IPS DF 6.9 (cell line): Measurements from ENCODE around the gene ADRM1.

Experiments
- DNase-seq: peaks from one replicate; pipeline ENCODE4 v3.0.0-alpha.2; 2013; ENCODE audit warnings: low read depth, low spot score
- H3K27ac ChIP-seq: one replicate; pipeline ENCODE4 v1.5.1; 2013; ENCODE audit warnings: low read length, control low read depth
- H3K27me3 ChIP-seq: 2 replicates; pipeline ENCODE4 v1.6.1; 2013; ENCODE audit warnings: mild to moderate bottlenecking, low read length; ENCODE audit not compliant: control insufficient read depth, insufficient read depth
- H3K36me3 ChIP-seq: 2 replicates; pipeline ENCODE4 v1.6.1; 2013; ENCODE audit warnings: low read length; ENCODE audit not compliant: control insufficient read depth, insufficient read depth
- H3K4me1 ChIP-seq: 2 replicates; pipeline ENCODE4 v1.6.1; 2013; ENCODE audit warnings: low read length; ENCODE audit not compliant: control insufficient read depth, insufficient read depth
- H3K4me3 ChIP-seq: 2 replicates; pipeline ENCODE4 v1.5.1; 2013; ENCODE audit warnings: mild to moderate bottlenecking, low read length
- H3K9me3 ChIP-seq: 2 replicates; pipeline ENCODE4 v1.6.1; 2013; ENCODE audit warnings: low read length, inconsistent platforms; ENCODE audit not compliant: control insufficient read depth, insufficient read depth
- WGBS: extraction: QIAGEN DNeasy Blood & Tissue Kit; methylation state at CpG from one replicate; pipeline ENCODE4 v1.1.7; 2013; ENCODE audit warnings: mixed read lengths, missing lambda C conversion rate; ENCODE audit not compliant: insufficient read length, insufficient coverage; 5-methylcytosine and 5-hydroxymethylcytosine counted together

Gene ADRM1

DNA sequence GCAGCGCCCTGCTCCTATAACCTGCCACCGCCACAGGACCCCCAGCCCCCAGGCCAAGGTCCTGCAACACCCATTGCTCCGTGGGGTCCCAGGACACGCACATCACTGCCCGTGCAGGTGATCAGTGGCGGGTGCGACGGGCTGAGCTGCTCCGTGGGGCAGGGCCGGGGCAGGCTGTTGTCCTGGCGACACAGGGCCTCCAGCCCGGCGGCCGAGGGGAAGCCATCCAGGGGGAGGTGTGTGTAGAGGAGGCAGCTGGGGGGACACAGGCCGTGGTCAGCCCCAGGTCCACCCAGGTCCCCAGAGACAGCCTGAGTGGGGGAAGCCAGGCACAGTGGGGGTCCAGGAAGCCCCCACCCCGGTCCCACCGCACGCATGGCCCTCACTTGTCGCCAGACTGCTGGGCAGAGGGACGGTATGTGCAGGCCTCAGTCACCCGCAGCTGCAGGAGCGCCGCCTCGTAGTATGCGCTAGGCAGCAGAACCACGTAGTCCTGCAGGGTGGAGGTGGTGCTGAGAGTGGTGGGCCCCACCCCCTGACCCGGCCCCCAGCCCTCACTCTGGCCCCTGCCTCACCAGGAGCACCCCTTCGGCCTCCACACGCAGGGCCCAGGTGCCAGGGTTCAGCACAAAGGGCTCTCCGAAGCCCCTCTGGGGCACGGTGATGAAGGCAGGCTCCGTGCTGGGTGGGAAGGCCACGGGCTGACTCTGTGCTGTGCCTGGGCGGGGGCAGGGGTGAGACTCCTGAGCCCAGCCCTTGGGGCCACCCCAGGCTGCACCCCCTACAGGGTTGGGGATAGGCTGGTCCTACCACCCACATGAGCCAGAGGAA lies 30.4 kb downstream of the ADRM1 start:
- no peak overlapping the region for H3K27ac ChIP-seq
- no peaks in the 10 kb centered on the region for H3K9me3 ChIP-seq
- H3K27me3 ChIP-seq = no peaks in the 10 kb centered on the region
- WGBS = no CpG with 5 or more reads among the region's 34 CpGs
- no peak for DNase-seq
- H3K36me3 ChIP-seq = peaks cover 86% of the 10 kb centered on the region
- no peak overlapping the region for H3K4me3 ChIP-seq
- H3K4me1 ChIP-seq = no peaks in the 10 kb centered on the region; the same call in 1 of the 2 replicates

DNA sequence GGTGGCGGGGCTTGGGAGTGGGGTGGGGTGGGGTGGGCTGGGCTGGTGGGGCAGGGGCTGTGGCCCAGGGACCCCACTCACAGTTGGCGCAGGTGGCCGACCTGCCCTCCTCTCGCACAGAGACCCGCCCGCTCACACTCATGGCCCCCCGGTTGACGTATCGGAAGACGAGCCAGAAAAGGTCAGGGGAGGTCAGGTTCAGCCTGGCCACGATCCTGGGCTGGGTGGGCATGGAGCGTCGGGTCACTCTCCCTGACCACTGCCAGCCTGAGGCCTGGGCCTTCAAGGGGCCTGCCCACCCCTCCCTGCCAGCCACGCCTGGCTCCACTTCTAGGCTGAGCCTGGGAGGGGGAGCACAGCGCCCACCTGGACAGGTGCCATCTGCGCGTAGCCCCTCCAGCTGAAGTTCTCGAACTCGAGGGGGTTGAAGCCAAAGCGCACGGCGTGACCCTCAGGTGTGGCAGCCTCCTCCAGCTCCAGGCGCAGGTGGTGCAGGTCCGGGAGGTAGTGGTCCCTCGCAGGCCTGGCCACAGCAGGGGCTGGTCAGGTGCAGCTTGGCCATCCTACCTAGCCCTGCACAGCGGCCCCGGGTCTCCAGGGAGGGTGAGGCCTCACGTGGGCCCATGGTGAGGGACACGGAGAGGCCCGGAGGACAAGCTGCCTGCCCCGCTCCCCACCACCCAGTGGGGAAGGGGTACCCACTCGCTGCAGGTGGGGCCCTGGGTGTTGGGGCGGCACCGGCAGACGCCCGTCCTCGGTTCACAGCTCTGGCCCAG lies 31.2 kb downstream of the ADRM1 start:
- no CpG with 5 or more reads among the region's 37 CpGs for WGBS
- no peak overlapping the region for H3K4me3 ChIP-seq
- H3K4me1 ChIP-seq = no peaks in the 10 kb centered on the region; the same call in 1 of the 2 replicates
- no peaks in the 10 kb centered on the region for H3K9me3 ChIP-seq
- H3K27ac ChIP-seq = no peak overlapping the region
- no peaks in the 10 kb centered on the region for H3K27me3 ChIP-seq
- H3K36me3 ChIP-seq = peaks cover 81% of the 10 kb centered on the region
- DNase-seq = no peak

GRCh38 chr20:62334881-62335280 lies 32.1 kb downstream of the ADRM1 start:
- Histone ChIP-seq H3K27me3 (no peaks in the 10 kb centered on the region), H3K9me3 (no peaks in the 10 kb centered on the region), H3K36me3 (peaks cover 72% of the 10 kb centered on the region), H3K4me3 (no peak overlapping the region), H3K4me1 (no peaks in the 10 kb centered on the region; the same call in 1 of the 2 replicates), H3K27ac (no peak overlapping the region)
- WGBS = no CpG with 5 or more reads among the region's 13 CpGs
- DNase-seq = no peak

DNA sequence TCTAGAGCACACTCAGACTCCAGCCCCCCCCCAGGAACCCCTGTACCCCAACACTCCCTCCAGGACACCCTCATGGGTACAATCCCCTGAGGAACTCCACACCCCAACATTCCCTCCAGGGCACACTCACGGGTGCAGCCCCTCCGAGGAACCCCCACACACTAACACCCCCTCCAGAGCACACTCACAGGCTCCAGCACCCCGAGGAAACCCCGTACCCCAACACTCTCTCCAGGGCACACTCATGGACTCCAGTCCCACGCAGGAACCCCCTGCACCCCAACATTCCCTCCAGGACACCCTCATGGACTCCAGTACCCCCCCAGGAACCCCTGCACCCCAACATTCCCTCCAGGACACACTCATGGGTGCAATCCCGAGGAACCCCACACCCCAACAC lies 32.7 kb downstream of the ADRM1 start:
- Histone ChIP-seq H3K4me1 (no peaks in the 10 kb centered on the region; the same call in 1 of the 2 replicates), H3K27me3 (no peaks in the 10 kb centered on the region), H3K9me3 (no peaks in the 10 kb centered on the region), H3K27ac (no peak overlapping the region), H3K4me3 (no peak overlapping the region), H3K36me3 (peaks cover 66% of the 10 kb centered on the region)
- no peak for DNase-seq
- no CpG with 5 or more reads among the region's 6 CpGs for WGBS

- Histone ChIP-seq H3K4me3 (no peak overlapping the region), H3K27me3 (no peaks in the 10 kb centered on the region), H3K27ac (no peak overlapping the region), H3K36me3 (peaks cover 60% of the 10 kb centered on the region), H3K4me1 (no peaks in the 10 kb centered on the region; the same call in 1 of the 2 replicates), H3K9me3 (no peaks in the 10 kb centered on the region)
- WGBS = no CpG with 5 or more reads among the region's 11 CpGs
- no peak for DNase-seq
Measured at GRCh38 chr20:62336329-62336728, 33.5 kb downstream of the ADRM1 start.

GRCh38 chr20:62336775-62337557 lies 34.2 kb downstream of the ADRM1 start:
- Histone ChIP-seq H3K27ac (no peak overlapping the region), H3K36me3 (peaks cover 56% of the 10 kb centered on the region), H3K27me3 (no peaks in the 10 kb centered on the region), H3K4me1 (no peaks in the 10 kb centered on the region; the same call in 1 of the 2 replicates), H3K4me3 (no peak overlapping the region), H3K9me3 (no peaks in the 10 kb centered on the region)
- WGBS = no CpG with 5 or more reads among the region's 53 CpGs
- DNase-seq = no peak

- DNase-seq = no peak
- Histone ChIP-seq H3K27ac (no peak overlapping the region), H3K4me3 (no peak overlapping the region), H3K9me3 (no peaks in the 10 kb centered on the region), H3K36me3 (peaks cover 49% of the 10 kb centered on the region), H3K4me1 (no peaks in the 10 kb centered on the region; the same call in 1 of the 2 replicates), H3K27me3 (no peaks in the 10 kb centered on the region)
- no CpG with 5 or more reads among the region's 34 CpGs for WGBS
Measured at GRCh38 chr20:62337558-62338293, 34.9 kb downstream of the ADRM1 start.

DNA sequence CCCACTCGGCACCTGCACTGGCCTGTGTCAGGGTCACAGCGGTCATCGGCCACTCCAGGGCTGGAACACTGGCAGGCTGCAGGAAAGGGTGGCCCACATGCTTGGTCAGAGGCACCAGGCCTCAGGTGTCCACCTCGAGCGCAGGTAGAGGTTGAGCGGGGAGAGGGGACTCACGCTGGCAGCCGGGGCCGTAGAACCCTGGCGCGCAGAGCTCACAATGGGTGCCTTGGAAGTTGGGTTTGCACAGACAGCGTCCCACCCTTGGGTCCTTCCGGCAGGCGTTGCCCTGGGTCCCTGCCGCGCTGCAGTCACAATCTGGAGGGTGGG lies 35.5 kb downstream of the ADRM1 start:
- DNase-seq = no peak
- H3K9me3 ChIP-seq = no peaks in the 10 kb centered on the region
- H3K4me1 ChIP-seq = no peaks in the 10 kb centered on the region; the same call in 1 of the 2 replicates
- H3K36me3 ChIP-seq = peaks cover 44% of the 10 kb centered on the region
- H3K4me3 ChIP-seq = no peak overlapping the region
- H3K27ac ChIP-seq = no peak overlapping the region
- WGBS = no CpG with 5 or more reads among the region's 16 CpGs
- no peaks in the 10 kb centered on the region for H3K27me3 ChIP-seq

DNA sequence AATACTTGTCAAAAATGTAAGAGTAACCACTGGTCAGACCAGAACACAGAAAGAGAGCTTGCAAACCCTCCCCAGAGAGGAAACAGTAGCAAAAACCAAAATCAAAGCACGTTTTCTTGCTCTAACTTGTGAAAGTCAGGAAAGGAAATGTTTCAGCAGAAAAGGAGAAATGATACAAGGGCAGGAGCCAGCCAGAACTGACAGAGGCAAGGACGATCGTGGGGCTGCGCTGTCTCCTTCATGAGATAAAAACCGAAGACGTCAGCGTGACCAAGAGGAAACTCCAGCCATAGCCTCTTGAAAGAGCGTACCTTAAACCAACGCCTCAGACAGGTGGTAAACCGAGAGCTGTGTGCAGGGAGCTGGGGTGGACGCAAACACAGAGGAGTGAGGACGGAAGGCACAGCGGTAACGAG lies 36.9 kb downstream of the ADRM1 start:
- no CpG with 5 or more reads among the region's 14 CpGs for WGBS
- H3K27ac ChIP-seq = no peak overlapping the region
- H3K4me1 ChIP-seq = no peaks in the 10 kb centered on the region
- H3K36me3 ChIP-seq = peaks cover 30% of the 10 kb centered on the region
- no peak overlapping the region for H3K4me3 ChIP-seq
- DNase-seq = no peak
- no peaks in the 10 kb centered on the region for H3K27me3 ChIP-seq
- H3K9me3 ChIP-seq = no peaks in the 10 kb centered on the region

DNA sequence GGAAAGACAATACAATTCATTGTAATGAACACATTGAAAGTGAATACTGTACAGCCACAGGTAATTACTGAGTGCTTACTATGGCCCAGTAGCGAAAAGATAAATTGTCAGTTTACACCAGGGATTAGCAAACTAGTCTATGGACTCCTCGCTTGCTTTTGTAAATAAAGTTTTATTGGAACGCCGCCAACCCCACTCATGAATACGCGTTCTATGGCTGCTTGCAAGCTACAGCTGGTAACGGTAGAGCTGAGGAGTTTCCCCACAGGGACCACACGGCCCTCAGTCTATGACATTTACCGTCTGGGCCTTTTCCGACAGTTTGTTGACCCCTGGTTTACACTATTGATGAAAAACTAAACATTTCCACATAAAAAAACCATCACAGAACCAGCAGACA lies 40.1 kb downstream of the ADRM1 start:
- H3K27me3 ChIP-seq = no peaks in the 10 kb centered on the region
- DNase-seq = no peak
- H3K4me1 ChIP-seq = no peaks in the 10 kb centered on the region
- peaks cover 30% of the 10 kb centered on the region for H3K36me3 ChIP-seq
- no peak overlapping the region for H3K4me3 ChIP-seq
- no CpG with 5 or more reads among the region's 10 CpGs for WGBS
- no peaks in the 10 kb centered on the region for H3K9me3 ChIP-seq
- H3K27ac ChIP-seq = no peak overlapping the region
